B cell (primary cell): ENCODE measurements around the gene ERC2. TPM values are rescaled to one million over a fixed set of nuclear protein-coding genes. Genes with fewer than 3 reads are reported as not detected.

Source experiments
- ATAC-seq: fragments of 200-7000 bp; cut with Tn5 transposase; one replicate; pipeline ENCODE4 v1.10.0; 2021; ENCODE audit warnings: low read depth, mild to moderate bottlenecking, moderate number of reproducible peaks, moderate library complexity
- CTCF ChIA-PET: fragments of 350-600 bp; sonication (Branson Sonifier 250); formaldehyde crosslinking; loops from one replicate; lab custom pipeline; 2021; ENCODE audit warnings: antibody characterized with exemption, inconsistent platforms; lab: Charles Lee
- POLR2A ChIA-PET: fragments of 350-600 bp; sonication (Branson Sonifier 250); formaldehyde crosslinking; loops from one replicate; lab custom pipeline; 2021; ENCODE audit warnings: antibody characterized with exemption; lab: Charles Lee
- DNase-seq: peaks from one replicate; pipeline ENCODE4 v3.0.0; 2013
- H2AFZ ChIP-seq: 2 replicates; pipeline ENCODE4 v1.6.1; 2012; ENCODE audit warnings: mild to moderate bottlenecking, low read depth, low read length; ENCODE audit not compliant: insufficient read depth, poor library complexity, severe bottlenecking
- H3K27ac ChIP-seq, 2 donors: 1 replicate in 1 of 2; 2 replicates in 1 of 2; pipeline ENCODE4 v1.5.1; 2012 to 2013; ENCODE audit warnings: low read length in 2 of 2, mild to moderate bottlenecking in 2 of 2, moderate library complexity in 1 of 2
- H3K27me3 ChIP-seq, 4 experiments: fragments of 200-600 bp in 1 of 4; sonication (generic) in 1 of 4; replicated peaks in 1 of 4; 1 replicate in 2 of 4; 2 replicates in 2 of 4; pipeline versions ENCODE4 v1.6.1 to v1.7.0; 2013 to 2016; ENCODE audit warnings: low read length in 3 of 4, mild to moderate bottlenecking in 2 of 4, mixed read lengths in 1 of 4, moderate library complexity in 1 of 4; ENCODE audit not compliant: insufficient read depth in 4 of 4, control insufficient read depth in 3 of 4; ENCODE audit errors: control extremely low read depth in 1 of 4
- H3K36me3 ChIP-seq, 2 experiments: replicated peaks in 1 of 2; 1 replicate in 1 of 2; 2 replicates in 1 of 2; pipeline versions ENCODE4 v1.6.1 to v1.7.1; 2013; ENCODE audit warnings: low read length in 1 of 2; ENCODE audit not compliant: insufficient read depth in 2 of 2, control insufficient read depth in 1 of 2; ENCODE audit errors: control extremely low read depth in 1 of 2, extremely low read depth in 1 of 2
- H3K4me1 ChIP-seq, 2 donors: fragments of 200-600 bp in 1 of 2; sonication (generic) in 1 of 2; 1 replicate in 1 of 2; 2 replicates in 1 of 2; pipeline versions ENCODE4 v1.5.1 to v1.6.1; 2013 to 2017; ENCODE audit warnings: low read length in 2 of 2; ENCODE audit not compliant: control insufficient read depth in 2 of 2, insufficient read depth in 2 of 2
- H3K4me2 ChIP-seq: replicated peaks from 2 replicates; pipeline ENCODE3; 2012; ENCODE audit warnings: mild to moderate bottlenecking, low read depth, low read length; ENCODE audit not compliant: poor library complexity, severe bottlenecking
- H3K4me3 ChIP-seq, 5 experiments: fragments of 200-600 bp in 1 of 5; sonication (generic) in 1 of 5; 1 replicate in 3 of 5; 2 replicates in 2 of 5; pipeline versions ENCODE4 v1.5.1 to v1.7.0; 2011 to 2016; ENCODE audit warnings: low read length in 4 of 5, mild to moderate bottlenecking in 4 of 5, low read depth in 2 of 5, control low read depth in 1 of 5, moderate library complexity in 1 of 5; ENCODE audit not compliant: insufficient read depth in 1 of 5; ENCODE audit errors: control extremely low read depth in 1 of 5, extremely low read depth in 1 of 5
- H3K79me2 ChIP-seq: fragments of 200-600 bp; sonication (generic); one replicate; pipeline ENCODE4 v1.6.0; 2016; ENCODE audit warnings: low read length; ENCODE audit not compliant: control insufficient read depth, insufficient read depth
- H3K9ac ChIP-seq: fragments of 200-600 bp; sonication (generic); 2 replicates; pipeline ENCODE4 v1.6.1; 2017; ENCODE audit warnings: mild to moderate bottlenecking, low read length, moderate library complexity
- H3K9me3 ChIP-seq, 3 donors: one replicate each; pipeline versions ENCODE4 v1.6.1 to v1.7.1; 2013; ENCODE audit warnings: low read length in 2 of 3; ENCODE audit not compliant: control insufficient read depth in 2 of 3, insufficient read depth in 1 of 3; ENCODE audit errors: control extremely low read depth in 1 of 3
- H4K20me1 ChIP-seq: 2 replicates; pipeline ENCODE4 v1.6.0; 2012; ENCODE audit warnings: mild to moderate bottlenecking, low read length; ENCODE audit not compliant: insufficient read depth, control insufficient read depth, poor library complexity, severe bottlenecking
- H3K27ac Mint-ChIP-seq: one replicate; pipeline ENCODE4 v1.8.0; 2021; ENCODE audit warnings: mixed read lengths
- H3K27me3 Mint-ChIP-seq: one replicate; pipeline ENCODE4 v1.8.0; 2021; ENCODE audit warnings: mixed read lengths
- H3K4me1 Mint-ChIP-seq: one replicate; pipeline ENCODE4 v1.8.0; 2021; ENCODE audit warnings: mixed read lengths
- H3K4me3 Mint-ChIP-seq: one replicate; pipeline ENCODE4 v1.8.0; 2021; ENCODE audit warnings: mixed read lengths
- H3K9me3 Mint-ChIP-seq: one replicate; pipeline ENCODE4 v1.8.0; 2022; ENCODE audit warnings: mixed read lengths; ENCODE audit not compliant: insufficient read depth
- EZH2 ChIP-seq: IDR thresholded peaks from 2 replicates; pipeline ENCODE4 v1.6.1; 2012; ENCODE audit warnings: borderline replicate concordance, low read depth, mild to moderate bottlenecking, moderate library complexity, low read length; ENCODE audit not compliant: insufficient read depth, poor library complexity, severe bottlenecking
- WGBS: methylation state at CpG from one replicate; pipeline ENCODE4 v1.1.5; 2013; ENCODE audit warnings: missing lambda C conversion rate; ENCODE audit not compliant: insufficient coverage; 5-methylcytosine and 5-hydroxymethylcytosine counted together
- intact Hi-C: fragments of 100-400 bp; cut with micrococcal nuclease; formaldehyde crosslinking; loops from one replicate; pipeline ENCODE4 v1.10.0; 2022
- polyA plus RNA-seq: library from polyadenylated mRNA; depleted of rRNA; stranded (reverse); fragments of >200 nt; gene quantifications from 2 replicates; pipeline ENCODE4 v1.2.3, GENCODE V29; 2012
- total RNA-seq, 2 donors: library from RNA; stranded (reverse); fragments of 120-200 nt in 1 of 2; gene quantifications; 1 replicate in 1 of 2; 2 replicates in 1 of 2; pipeline versions ENCODE4 v1.2.3 to v1.2.4, GENCODE V29; 2013 to 2022
- TF ChIP-seq, protein P1 (sequence below): fragments of 200-600 bp; IDR thresholded peaks from one replicate; pipeline ENCODE4 v1.8.0; 2022; ENCODE audit warnings: antibody characterized with exemption, mild to moderate bottlenecking

ERC2 gene
- total and polyA plus RNA-seq, 2 donors (not counting 1 experiment from before 2014, with no cell fraction given), result not detected

DNA sequence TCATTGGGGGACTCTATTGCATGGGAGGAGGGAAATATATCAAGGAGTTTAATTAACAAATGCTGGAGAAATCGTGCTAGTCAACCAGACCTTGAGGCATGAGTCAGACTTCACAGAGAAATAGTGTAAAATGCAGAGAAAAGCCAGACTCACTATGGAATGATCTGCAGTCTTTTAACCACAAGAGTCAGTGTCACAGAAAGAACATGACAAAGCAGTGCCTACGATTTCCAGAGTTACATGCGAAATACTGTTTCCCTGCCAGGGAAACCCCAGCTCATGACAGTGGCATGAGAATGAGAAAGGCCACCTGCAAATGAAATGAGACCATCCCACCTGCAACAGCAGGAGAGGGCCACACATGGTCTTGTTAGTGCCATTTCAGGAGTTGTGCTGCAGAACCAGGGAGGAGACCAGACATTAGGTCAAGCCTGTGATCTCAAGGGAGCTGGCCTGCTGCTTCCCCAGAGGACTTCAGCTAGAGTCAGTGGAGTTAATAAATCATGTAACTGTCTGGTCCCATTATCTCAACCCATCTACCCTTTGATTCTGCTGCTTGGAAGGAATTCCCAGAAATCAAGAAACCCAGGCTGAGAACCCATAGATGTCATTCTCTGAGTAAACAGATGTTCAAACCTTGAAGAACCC is 79.0 kb downstream of the ERC2 start:
- intact Hi-C loops, result no loop called here
- Histone ChIP-seq H3K36me3 (no peaks in the 10 kb centered on the region), H3K4me2 (no peak overlapping the region), H3K9me3 (no peaks in the 10 kb centered on the region), H3K4me1 (no peaks in the 10 kb centered on the region), H3K79me2 (no peaks in the 10 kb centered on the region), H4K20me1 (no peaks in the 10 kb centered on the region), H3K27me3 (peaks cover 0 to 5% (median 0%) of the 10 kb centered on the region in 4 experiments), H3K9ac (no peak overlapping the region), H3K27ac (no peak overlapping the region), H2AFZ (no peak overlapping the region), H3K4me3 (no peak overlapping the region)
- H3K9me3 Mint-ChIP-seq, result no peaks in the 10 kb centered on the region
- TF ChIP-seq, protein P1, sequence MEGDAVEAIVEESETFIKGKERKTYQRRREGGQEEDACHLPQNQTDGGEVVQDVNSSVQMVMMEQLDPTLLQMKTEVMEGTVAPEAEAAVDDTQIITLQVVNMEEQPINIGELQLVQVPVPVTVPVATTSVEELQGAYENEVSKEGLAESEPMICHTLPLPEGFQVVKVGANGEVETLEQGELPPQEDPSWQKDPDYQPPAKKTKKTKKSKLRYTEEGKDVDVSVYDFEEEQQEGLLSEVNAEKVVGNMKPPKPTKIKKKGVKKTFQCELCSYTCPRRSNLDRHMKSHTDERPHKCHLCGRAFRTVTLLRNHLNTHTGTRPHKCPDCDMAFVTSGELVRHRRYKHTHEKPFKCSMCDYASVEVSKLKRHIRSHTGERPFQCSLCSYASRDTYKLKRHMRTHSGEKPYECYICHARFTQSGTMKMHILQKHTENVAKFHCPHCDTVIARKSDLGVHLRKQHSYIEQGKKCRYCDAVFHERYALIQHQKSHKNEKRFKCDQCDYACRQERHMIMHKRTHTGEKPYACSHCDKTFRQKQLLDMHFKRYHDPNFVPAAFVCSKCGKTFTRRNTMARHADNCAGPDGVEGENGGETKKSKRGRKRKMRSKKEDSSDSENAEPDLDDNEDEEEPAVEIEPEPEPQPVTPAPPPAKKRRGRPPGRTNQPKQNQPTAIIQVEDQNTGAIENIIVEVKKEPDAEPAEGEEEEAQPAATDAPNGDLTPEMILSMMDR, result no peak
- no peak for TF ChIP-seq EZH2
- no peaks in the 10 kb centered on the region for H3K4me1 Mint-ChIP-seq
- H3K27me3 Mint-ChIP-seq, result peaks cover 28% of the 10 kb centered on the region
- ATAC-seq (no peak), DNase-seq (no peak)
- no peak overlapping the region for H3K27ac Mint-ChIP-seq
- H3K4me3 Mint-ChIP-seq, result no peak overlapping the region
- POLR2A ChIA-PET, result no interaction called here
- 90% methylated on average over 3 of the region's 3 CpGs for WGBS
- CTCF ChIA-PET, result no interaction called here

DNA sequence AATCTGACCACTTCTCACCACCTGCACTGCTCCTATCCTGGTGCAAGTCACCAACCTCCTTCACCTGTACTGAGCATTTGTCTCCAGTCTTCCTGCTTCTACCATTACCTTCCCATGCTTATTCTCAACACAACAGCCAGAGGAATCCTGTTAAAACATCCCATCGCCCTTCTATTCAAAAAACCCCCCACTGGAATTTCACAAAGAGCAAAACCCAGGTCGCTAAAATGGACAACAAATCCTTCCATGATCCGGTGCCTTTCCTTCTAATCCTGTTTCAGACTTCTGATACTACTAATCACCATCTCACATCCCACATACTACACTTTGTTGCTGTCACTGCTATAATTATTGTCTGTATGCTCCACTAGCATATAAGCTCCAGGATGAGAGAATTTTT is 85.2 kb downstream of the ERC2 start:
- ChIA-PET POLR2A (no interaction called here), CTCF (no interaction called here)
- Histone ChIP-seq H4K20me1 (no peaks in the 10 kb centered on the region), H3K79me2 (no peaks in the 10 kb centered on the region), H3K4me1 (no peaks in the 10 kb centered on the region), H3K4me3 (no peak overlapping the region), H2AFZ (no peak overlapping the region), H3K27ac (no peak overlapping the region), H3K9me3 (no peaks in the 10 kb centered on the region), H3K27me3 (no peaks in the 10 kb centered on the region), H3K4me2 (no peak overlapping the region), H3K36me3 (no peaks in the 10 kb centered on the region), H3K9ac (no peak overlapping the region)
- WGBS, result 80% methylated on average over 2 of the region's 3 CpGs
- DNase-seq, result no peak
- intact Hi-C loops, result no loop called here
- no peak for ATAC-seq
- peaks cover 6% of the 10 kb centered on the region for H3K27me3 Mint-ChIP-seq
- no peak overlapping the region for H3K4me3 Mint-ChIP-seq
- no peaks in the 10 kb centered on the region for H3K9me3 Mint-ChIP-seq
- no peaks in the 10 kb centered on the region for H3K4me1 Mint-ChIP-seq
- H3K27ac Mint-ChIP-seq, result no peak overlapping the region
- TF ChIP-seq, protein P1, result no peak
- no peak for TF ChIP-seq EZH2
